HG02623 (cell line): ENCODE data around the gene FGFBP1.
"Not testable (repeated sequence)": the region's sequence is repeated elsewhere in the genome, so short reads cannot be mapped to it uniquely, and the experiment has no call there.

Experiments used
- ATAC-seq: cut with Tn5 transposase; IDR thresholded peaks from one replicate; pipeline ENCODE4 v1.9.1; 2021; ENCODE audit warnings: moderate library complexity; ENCODE audit not compliant: unreplicated experiment

The FGFBP1 gene

DNA sequence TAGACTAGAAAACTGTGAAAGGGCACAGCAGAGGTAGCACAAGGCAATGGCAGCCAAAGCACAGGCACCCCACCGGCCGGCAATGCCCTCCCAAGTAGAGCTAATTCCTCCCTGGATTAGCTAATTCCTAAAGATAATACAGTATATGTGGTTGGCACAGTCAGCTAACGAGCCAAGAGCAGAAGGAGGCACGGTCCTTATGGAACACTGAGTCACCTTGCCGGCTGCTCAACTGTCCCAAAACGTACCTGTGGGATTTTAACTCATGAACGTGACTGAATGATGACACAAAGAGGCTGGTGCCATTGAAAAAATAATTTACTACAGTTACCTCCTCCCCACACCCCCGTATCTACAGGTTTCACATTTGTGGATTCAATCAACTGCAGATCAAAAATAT, 9.1 kb upstream of the FGFBP1 start:
- ATAC-seq, result no peak

DNA sequence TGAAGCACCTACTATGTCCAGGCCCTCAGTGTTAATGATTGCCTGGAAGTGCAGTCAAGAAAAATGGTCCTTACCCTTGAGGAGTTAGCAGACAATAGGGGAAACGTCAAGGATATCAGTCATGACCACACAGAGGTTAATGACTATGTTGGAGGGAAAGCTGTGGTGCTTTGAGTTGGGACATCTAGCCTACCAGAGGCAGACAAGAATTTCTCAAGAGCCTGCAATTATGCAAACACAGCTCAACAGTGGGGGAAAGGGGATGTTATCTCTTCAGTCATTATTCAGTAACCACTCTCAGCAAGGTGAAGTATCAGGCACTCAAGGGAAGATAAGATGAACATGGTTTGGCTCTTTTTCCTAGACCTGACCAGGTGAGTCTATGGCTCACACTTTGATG, 7.0 kb upstream of the FGFBP1 start:
- ATAC-seq, result no peak

GRCh38 chr4:15944895-15945294, 6.4 kb upstream of the FGFBP1 start:
- ATAC-seq, result no peak

- no peak for ATAC-seq
Observed at GRCh38 chr4:15942283-15942682, 3.7 kb upstream of the FGFBP1 start.

DNA sequence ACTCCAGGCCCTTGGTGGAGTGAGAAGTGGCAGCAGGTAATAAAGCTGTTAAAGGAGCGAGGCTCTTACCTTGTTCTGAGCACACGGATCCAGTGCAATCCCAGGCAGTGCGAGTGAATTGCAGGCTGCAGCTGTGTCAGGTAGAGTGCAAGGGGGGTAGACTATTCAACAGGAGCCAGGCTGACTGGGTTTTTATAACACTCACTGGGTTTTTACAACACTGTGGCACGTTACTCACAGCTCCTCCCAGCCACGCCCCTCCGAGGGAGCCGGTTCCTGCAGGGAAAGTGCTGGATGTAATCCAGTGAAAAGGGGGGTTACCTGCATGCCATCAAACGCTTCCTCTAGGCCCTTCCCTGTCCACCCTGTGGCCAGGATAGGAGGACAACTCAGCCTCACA, 358 bp downstream of the FGFBP1 start:
- no peak for ATAC-seq

DNA sequence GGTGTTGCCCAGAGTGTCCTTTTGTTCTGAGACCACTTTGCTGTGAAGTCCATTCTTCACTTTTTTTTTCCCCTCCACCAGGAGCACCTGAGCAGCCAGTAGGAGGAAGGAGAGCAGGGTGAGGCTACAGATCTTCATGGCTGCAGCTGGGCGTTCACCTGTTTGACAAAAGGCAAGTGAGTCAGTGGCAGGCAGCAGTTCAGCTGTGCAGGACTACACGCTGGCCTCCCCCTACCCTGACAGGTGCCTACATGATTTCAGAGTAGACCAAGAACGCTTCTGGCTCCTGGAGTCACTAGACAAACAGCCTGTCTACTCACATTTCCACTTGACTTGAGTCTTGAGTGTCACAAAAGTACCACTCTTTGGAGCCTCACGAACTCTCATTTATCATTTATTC, 2.0 kb downstream of the FGFBP1 start:
- ATAC-seq, result no peak

- ATAC-seq, result no peak
Observed at GRCh38 chr4:15935504-15936402, 2.8 kb downstream of the FGFBP1 start.

DNA sequence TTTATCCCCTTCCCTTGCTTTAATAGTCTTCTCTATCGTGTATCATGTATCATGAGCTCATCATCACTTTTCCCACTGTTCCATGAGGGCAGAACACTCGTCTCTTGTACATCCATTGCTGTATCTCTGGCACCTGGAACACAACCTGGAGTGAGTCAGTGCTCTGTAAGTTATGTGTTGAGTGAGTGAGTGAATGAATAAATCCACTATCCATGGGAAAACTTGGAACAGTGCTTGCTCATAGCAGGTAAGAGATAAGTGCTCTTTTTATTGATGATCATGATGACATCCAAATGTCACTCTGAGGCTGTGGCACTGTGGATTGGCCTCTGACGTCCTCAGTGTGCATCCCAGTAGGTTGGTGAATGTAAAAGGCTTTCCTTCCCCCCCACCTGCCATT, 4.3 kb downstream of the FGFBP1 start:
- no peak for ATAC-seq

DNA sequence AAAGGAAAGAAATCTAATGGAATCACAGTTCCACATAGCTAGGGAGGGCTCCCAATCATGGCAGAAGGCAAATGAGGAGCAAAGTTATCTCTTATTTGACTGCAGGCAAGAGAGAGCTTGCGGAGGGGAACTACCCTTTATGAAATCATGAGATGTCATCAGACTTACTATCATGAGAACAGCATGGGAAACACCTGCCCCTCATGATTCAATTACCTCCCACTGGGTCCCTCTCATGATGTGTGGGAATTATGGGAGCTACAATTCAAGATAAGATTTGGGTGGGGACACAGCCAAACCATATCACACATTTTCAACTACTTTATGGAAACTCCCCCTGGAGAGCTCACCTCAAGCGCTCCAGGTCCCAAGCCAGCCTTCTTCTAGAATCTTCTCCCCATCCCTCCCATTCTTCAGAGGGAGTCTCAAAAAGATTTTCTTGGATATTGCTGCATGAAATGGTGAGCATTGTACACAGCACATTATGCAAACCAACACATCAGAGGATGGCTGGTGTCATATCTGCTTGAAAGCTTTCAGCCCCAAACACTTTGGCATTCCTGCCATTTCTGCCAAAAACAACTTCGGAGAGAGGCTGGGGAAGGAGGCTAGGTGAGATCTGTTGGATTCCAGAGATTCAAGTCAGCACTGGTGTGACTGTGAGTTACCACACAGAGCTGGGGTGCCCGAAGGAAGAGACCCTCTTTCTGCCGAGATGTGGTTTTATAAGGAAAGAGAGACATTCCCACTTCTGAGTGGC, 6.9 kb downstream of the FGFBP1 start:
- ATAC-seq, result no peak

GRCh38 chr4:15930314-15930713, 8.2 kb downstream of the FGFBP1 start:
- ATAC-seq, result no peak

GRCh38 chr4:15929540-15929939, 9.0 kb downstream of the FGFBP1 start:
- no peak for ATAC-seq

- no peak for ATAC-seq
Observed at GRCh38 chr4:15928883-15929282, 9.7 kb downstream of the FGFBP1 start.

DNA sequence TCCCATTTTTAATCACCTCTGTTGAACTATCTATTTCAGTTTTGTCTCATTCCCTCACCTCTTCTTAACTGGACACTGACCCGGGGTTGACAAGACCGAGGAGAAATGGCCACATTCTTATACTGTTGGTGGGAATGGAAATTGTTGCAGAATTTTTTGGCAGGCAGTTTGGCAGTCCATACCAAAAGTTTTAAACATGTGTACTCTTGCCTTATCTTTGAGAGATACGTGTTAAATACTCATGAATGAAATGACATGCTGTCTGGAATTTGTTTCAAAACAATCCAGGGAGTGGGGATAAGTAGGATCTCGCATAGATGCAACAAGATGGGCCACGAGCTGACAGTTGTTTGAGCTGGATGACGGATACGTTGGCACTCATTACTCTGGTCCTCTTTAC, 12.1 kb downstream of the FGFBP1 start:
- no peak for ATAC-seq

GRCh38 chr4:15925830-15926229, 12.7 kb downstream of the FGFBP1 start:
- no peak for ATAC-seq

GRCh38 chr4:15921592-15921932, 17.0 kb downstream of the FGFBP1 start:
- ATAC-seq, result no peak

DNA sequence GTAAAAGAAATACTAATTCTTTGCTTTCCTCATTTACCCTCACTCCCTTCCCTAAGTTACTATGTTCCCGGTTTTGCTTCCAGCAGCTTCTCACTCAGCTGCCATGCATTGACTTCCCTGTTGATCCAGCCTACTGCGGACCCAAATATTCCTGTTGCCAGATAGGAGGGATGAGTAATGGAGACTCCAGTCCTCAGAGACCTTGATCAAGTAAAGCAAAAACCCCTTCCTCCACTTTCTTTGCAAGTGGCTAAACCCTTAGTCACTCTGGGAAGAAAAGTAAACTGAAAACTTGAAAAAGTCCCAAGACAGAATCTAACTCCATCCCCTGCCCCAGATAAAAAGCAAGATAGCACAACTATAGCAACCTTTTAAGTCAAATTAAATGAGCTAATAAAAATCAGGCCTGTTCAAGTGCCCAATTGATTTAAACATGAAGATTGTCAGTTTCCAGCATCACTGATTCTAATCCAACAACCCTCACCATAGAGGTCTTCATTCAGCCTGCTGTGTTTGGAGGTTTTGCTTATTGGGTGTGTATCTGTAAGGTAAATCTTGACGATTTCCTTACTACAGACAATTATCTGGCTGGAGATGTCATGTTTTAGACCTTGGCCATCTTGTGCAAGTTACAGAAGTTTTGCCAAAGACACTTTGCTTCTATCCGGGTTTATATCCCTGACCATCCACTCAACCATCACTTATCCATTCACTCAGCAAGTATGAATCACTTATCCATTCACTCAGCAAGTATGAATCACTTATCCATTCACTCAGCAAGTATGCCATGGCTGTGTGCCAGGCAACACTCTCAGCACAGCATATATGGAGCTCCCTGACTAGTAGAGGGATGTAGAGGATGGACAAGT, 17.6 kb downstream of the FGFBP1 start:
- ATAC-seq, result no peak

DNA sequence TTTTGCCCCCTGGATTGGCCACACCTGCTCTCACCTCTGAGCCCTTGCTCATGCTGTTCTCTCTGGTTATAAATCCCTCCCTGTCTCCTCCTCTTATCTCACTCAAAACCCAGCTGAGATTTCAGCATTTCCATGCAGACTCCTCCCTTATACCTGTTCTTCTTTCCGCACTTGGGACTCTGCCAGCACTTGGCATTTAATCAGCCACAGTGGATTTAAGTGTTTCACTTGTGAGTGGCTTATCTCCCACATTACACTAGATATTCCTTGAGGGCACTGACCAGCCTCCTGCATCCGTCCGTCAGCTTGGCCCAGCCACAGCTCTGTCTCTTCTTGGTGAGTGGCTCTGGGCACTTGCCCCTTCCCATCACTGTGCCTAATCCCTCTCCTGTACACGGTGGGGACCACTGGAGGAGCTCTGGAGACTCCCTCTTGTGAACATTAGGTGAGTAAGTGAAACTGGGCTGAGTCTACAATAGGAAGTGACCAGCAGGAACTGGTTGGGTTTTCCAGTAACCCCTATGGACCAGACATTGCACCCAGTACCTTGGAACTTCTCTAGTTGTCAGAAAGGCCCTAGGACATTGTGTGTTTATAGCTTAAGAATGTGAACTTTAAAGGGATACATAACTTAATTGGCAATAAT, 19.9 kb downstream of the FGFBP1 start:
- ATAC-seq, result no peak

DNA sequence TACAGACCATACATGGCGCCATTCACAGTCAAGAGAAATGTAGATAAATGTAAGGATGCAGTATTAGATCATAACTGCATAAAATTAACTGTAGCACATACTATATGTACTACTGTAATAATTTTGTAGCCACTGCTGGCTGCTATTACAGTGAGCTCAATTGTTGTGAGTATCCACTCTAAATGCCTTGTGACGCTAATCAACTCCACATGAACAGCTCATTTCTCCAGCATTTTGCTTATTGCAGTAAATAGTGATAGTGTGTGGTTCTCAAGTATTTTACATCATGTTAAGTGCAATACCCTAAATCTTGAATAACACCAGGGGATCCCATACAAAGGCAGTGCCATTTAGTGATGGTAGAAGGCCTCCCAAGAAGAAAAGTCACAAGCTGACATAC, 21.2 kb downstream of the FGFBP1 start:
- ATAC-seq, result no peak

GRCh38 chr4:15916358-15916757, 22.2 kb downstream of the FGFBP1 start:
- not testable (repeated sequence) for ATAC-seq

- ATAC-seq, result no peak
Observed at GRCh38 chr4:15914736-15915135, 23.8 kb downstream of the FGFBP1 start.

DNA sequence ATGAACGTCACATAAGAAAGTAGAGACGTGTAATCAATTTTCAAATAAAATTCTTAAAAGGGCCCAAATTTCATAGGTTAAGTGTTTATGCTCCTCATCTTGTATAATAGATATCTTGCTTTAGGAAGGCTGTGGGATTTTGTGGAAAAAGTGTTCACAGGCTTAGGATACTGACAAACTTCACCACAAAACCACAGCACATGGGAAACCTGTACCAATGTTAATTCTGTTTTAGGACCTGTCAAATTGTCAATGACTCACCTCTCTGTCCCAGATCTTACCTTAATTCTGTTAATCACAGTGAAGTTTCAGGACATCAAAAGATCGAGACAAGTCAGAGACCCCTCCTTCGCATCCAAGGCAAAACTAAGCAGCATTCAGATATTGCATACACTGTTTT, 24.2 kb downstream of the FGFBP1 start:
- ATAC-seq, result no peak
